H1 (cell line): ENCODE measurements around the gene SLC12A7. TPM values are rescaled to one million over a fixed set of nuclear protein-coding genes. Genes with fewer than 3 reads are reported as not detected.

Experiments
- CTCF ChIA-PET: fragments of 300-600 bp; sonication (Branson Sonifier 250); formaldehyde crosslinking; loops from one replicate; lab custom pipeline; 2021; ENCODE audit not compliant: partially characterized antibody; lab: Charles Lee
- POLR2A ChIA-PET: fragments of 300-600 bp; sonication (Branson Sonifier 250); formaldehyde crosslinking; loops from one replicate; lab custom pipeline; 2021; ENCODE audit warnings: inconsistent platforms; ENCODE audit not compliant: partially characterized antibody; lab: Charles Lee
- DNase-seq, 2 experiments: peaks; one replicate each; pipeline versions ENCODE4 v3.0.0 to v3.0.0-alpha.2; 2010 to 2022; ENCODE audit warnings: low spot score in 2 of 2, low read depth in 1 of 2, mixed read lengths in 1 of 2
- FAIRE-seq: peaks from 2 replicates; lab custom pipeline; 2011; peaks lifted over from hg19 to GRCh38; lab: Jason Lieb, UNC
- H2AFZ ChIP-seq: 2 replicates; pipeline ENCODE4 v1.8.1; 2012; ENCODE audit warnings: low read length, inconsistent platforms
- H2AK5ac ChIP-seq: 2 replicates; pipeline ENCODE4 v1.6.1; 2013; ENCODE audit warnings: low read depth, low read length
- H2BK120ac ChIP-seq: replicated peaks from 2 replicates; pipeline ENCODE3; 2013; ENCODE audit warnings: low read depth, low read length, inconsistent platforms
- H2BK12ac ChIP-seq: 2 replicates; pipeline ENCODE4 v1.6.1; 2013; ENCODE audit warnings: low read depth, low read length
- H2BK15ac ChIP-seq: 2 replicates; pipeline ENCODE4 v1.6.1; 2013; ENCODE audit warnings: low read length
- H2BK20ac ChIP-seq: 2 replicates; pipeline ENCODE4 v1.6.1; 2013; ENCODE audit warnings: low read length
- H2BK5ac ChIP-seq: 2 replicates; pipeline ENCODE4 v1.6.1; 2013; ENCODE audit warnings: low read depth, low read length
- H3K14ac ChIP-seq: 2 replicates; pipeline ENCODE4 v1.6.1; 2013; ENCODE audit warnings: inconsistent platforms; ENCODE audit not compliant: insufficient read length
- H3K18ac ChIP-seq: 2 replicates; pipeline ENCODE4 v1.6.1; 2013; ENCODE audit warnings: low read length; ENCODE audit errors: extremely low read depth
- H3K23ac ChIP-seq: 2 replicates; pipeline ENCODE4 v1.6.1; 2013; ENCODE audit warnings: inconsistent platforms; ENCODE audit not compliant: insufficient read length
- H3K23me2 ChIP-seq: 2 replicates; pipeline ENCODE4 v1.6.1; 2013; ENCODE audit warnings: low read depth, low read length
- H3K27ac ChIP-seq: 2 replicates; pipeline ENCODE4 v1.6.1; 2011; ENCODE audit warnings: low read depth, low read length, inconsistent platforms
- H3K27me3 ChIP-seq, 4 experiments: replicated peaks in 1 of 4; 1 replicate in 1 of 4; 2 replicates in 3 of 4; pipeline versions ENCODE4 v1.6.1 to v1.8.1; 2011 to 2013; ENCODE audit warnings: low read length in 3 of 4, mild to moderate bottlenecking in 3 of 4, inconsistent platforms in 2 of 4, mixed read lengths in 2 of 4, moderate library complexity in 1 of 4; ENCODE audit not compliant: control insufficient read depth in 3 of 4, insufficient read depth in 3 of 4; ENCODE audit errors: extremely low read depth in 1 of 4
- H3K36me3 ChIP-seq, 4 experiments: 2 replicates each; pipeline versions ENCODE4 v1.6.1 to v1.8.1; 2011 to 2013; ENCODE audit warnings: mild to moderate bottlenecking in 4 of 4, low read length in 3 of 4, moderate library complexity in 2 of 4, control low read depth in 1 of 4, inconsistent platforms in 1 of 4; ENCODE audit not compliant: insufficient read depth in 4 of 4, control insufficient read depth in 2 of 4
- H3K4ac ChIP-seq: replicated peaks from 2 replicates; pipeline ENCODE3; 2013; ENCODE audit warnings: low read length, low read depth, mixed read lengths, inconsistent platforms; ENCODE audit not compliant: insufficient read length
- H3K4me1 ChIP-seq, 4 experiments: replicated peaks in 1 of 4; 1 replicate in 1 of 4; 2 replicates in 3 of 4; pipeline versions ENCODE4 v1.6.1 to v1.8.1; 2011 to 2013; ENCODE audit warnings: low read length in 3 of 4, inconsistent platforms in 2 of 4, mixed read lengths in 1 of 4; ENCODE audit not compliant: insufficient read depth in 4 of 4, control insufficient read depth in 3 of 4
- H3K4me2 ChIP-seq, 2 experiments: 2 replicates each; pipeline versions ENCODE4 v1.6.1 to v1.8.1; 2011 to 2013; ENCODE audit warnings: low read depth in 2 of 2, low read length in 2 of 2, control low read depth in 1 of 2, inconsistent platforms in 1 of 2, mild to moderate bottlenecking in 1 of 2; ENCODE audit not compliant: insufficient read depth in 1 of 2
- H3K4me3 ChIP-seq, 4 experiments: fragments of 200-600, 300-600 bp in 1 of 4; sonication (generic), shearing (Covaris generic), sonication (Bioruptor Twin) in 1 of 4; 2 replicates each; pipeline versions ENCODE4 v1.5.1 to v1.8.1; 2011 to 2016; ENCODE audit warnings: low read length in 4 of 4, low read depth in 3 of 4, control low read depth in 2 of 4, inconsistent platforms in 2 of 4, mild to moderate bottlenecking in 2 of 4, mixed read lengths in 1 of 4, moderate library complexity in 1 of 4; ENCODE audit not compliant: insufficient read depth in 2 of 4; ENCODE audit errors: extremely low read depth in 1 of 4
- H3K56ac ChIP-seq: replicated peaks from 2 replicates; pipeline ENCODE3; 2013; ENCODE audit warnings: low read depth, mild to moderate bottlenecking, mixed read lengths, low read length, inconsistent platforms; ENCODE audit not compliant: insufficient read length
- H3K79me1 ChIP-seq: 2 replicates; pipeline ENCODE4 v1.6.1; 2013; ENCODE audit warnings: low read depth, low read length, control low read depth
- H3K79me2 ChIP-seq, 2 experiments: 2 replicates each; pipeline versions ENCODE4 v1.6.1 to v1.8.1; 2012 to 2013; ENCODE audit warnings: low read length in 2 of 2, mild to moderate bottlenecking in 2 of 2, inconsistent platforms in 1 of 2; ENCODE audit not compliant: insufficient read depth in 2 of 2, control insufficient read depth in 1 of 2
- H3K9ac ChIP-seq, 4 experiments: replicated peaks in 1 of 4; 1 replicate in 1 of 4; 2 replicates in 3 of 4; pipeline versions ENCODE4 v1.6.1 to v1.8.1; 2011 to 2013; ENCODE audit warnings: low read depth in 3 of 4, low read length in 3 of 4, control low read depth in 2 of 4, mild to moderate bottlenecking in 2 of 4, moderate library complexity in 2 of 4, inconsistent platforms in 1 of 4; ENCODE audit errors: extremely low read depth in 1 of 4
- H3K9me3 ChIP-seq, 2 experiments: 2 replicates each; pipeline versions ENCODE4 v1.6.1 to v1.8.1; 2012 to 2013; ENCODE audit warnings: mild to moderate bottlenecking in 2 of 2, moderate library complexity in 2 of 2, control low read depth in 1 of 2, inconsistent platforms in 1 of 2, low read depth in 1 of 2, low read length in 1 of 2, mixed read lengths in 1 of 2; ENCODE audit not compliant: insufficient read depth in 2 of 2
- H4K20me1 ChIP-seq, 2 experiments: replicated peaks in 1 of 2; 2 replicates each; pipeline versions ENCODE3 to v1.8.1; 2011 to 2013; ENCODE audit warnings: inconsistent platforms in 2 of 2, low read length in 2 of 2, mild to moderate bottlenecking in 1 of 2; ENCODE audit not compliant: insufficient read depth in 2 of 2, control insufficient read depth in 1 of 2
- H4K5ac ChIP-seq: 2 replicates; pipeline ENCODE4 v1.6.1; 2013; ENCODE audit warnings: low read length, low read depth, mixed read lengths, inconsistent platforms; ENCODE audit not compliant: insufficient read length
- H4K8ac ChIP-seq: 2 replicates; pipeline ENCODE4 v1.8.0; 2013; ENCODE audit warnings: mild to moderate bottlenecking, moderate library complexity, low read length, inconsistent platforms; ENCODE audit not compliant: insufficient read depth; ENCODE audit errors: extremely low read depth
- H4K91ac ChIP-seq: replicated peaks from 2 replicates; pipeline ENCODE3; 2013; ENCODE audit warnings: low read length, mixed read lengths, inconsistent platforms; ENCODE audit not compliant: insufficient read length
- ATF3 ChIP-seq: IDR thresholded peaks from 2 replicates; pipeline ENCODE4 v1.6.1; 2011; ENCODE audit warnings: low read depth, mild to moderate bottlenecking, low read length; ENCODE audit not compliant: insufficient read depth
- BACH1 ChIP-seq: IDR thresholded peaks from 2 replicates; pipeline ENCODE4 v1.6.1; 2012; ENCODE audit warnings: low read length, improper control_type of control experiment
- CREB1 ChIP-seq: IDR thresholded peaks from 2 replicates; pipeline ENCODE4 v1.6.1; 2012; ENCODE audit warnings: inconsistent platforms
- CTBP2 ChIP-seq: IDR thresholded peaks from 2 replicates; pipeline ENCODE4 v1.7.0; 2011; ENCODE audit warnings: borderline replicate concordance, mild to moderate bottlenecking, moderate library complexity, mixed read lengths, low read length; ENCODE audit not compliant: insufficient read depth, insufficient read length
- EZH2 ChIP-seq: fragments of 200-600 bp; sonication (generic); IDR thresholded peaks from 2 replicates; pipeline ENCODE4 v1.7.1; 2012; ENCODE audit warnings: low read depth, mild to moderate bottlenecking, moderate library complexity, low read length, inconsistent platforms; ENCODE audit not compliant: severe bottlenecking
- HDAC6 ChIP-seq: IDR thresholded peaks from one replicate; pipeline ENCODE4 v1.7.1; 2012; ENCODE audit warnings: low read depth, mild to moderate bottlenecking, inconsistent platforms, low read length, moderate library complexity
- JUND ChIP-seq: IDR thresholded peaks from 2 replicates; pipeline ENCODE4 v1.6.1; 2011; ENCODE audit warnings: mild to moderate bottlenecking, improper control_type of control experiment, low read length
- SIRT6 ChIP-seq: IDR thresholded peaks from one replicate; pipeline ENCODE4 v1.7.1; 2012; ENCODE audit warnings: low read length, inconsistent platforms
- SP2 ChIP-seq: IDR thresholded peaks from 2 replicates; pipeline ENCODE4 v1.6.1; 2012; ENCODE audit warnings: mild to moderate bottlenecking, low read length, inconsistent platforms
- SRF ChIP-seq: IDR thresholded peaks from 2 replicates; pipeline ENCODE4 v1.6.1; 2011; ENCODE audit warnings: mild to moderate bottlenecking, low read depth, low read length, moderate library complexity
- YY1 ChIP-seq: IDR thresholded peaks from 2 replicates; pipeline ENCODE4 v1.6.1; 2011; ENCODE audit warnings: low read depth, mild to moderate bottlenecking, low read length
- WGBS, 2 experiments: shearing (Covaris generic) in 1 of 2; methylation state at CpG; one replicate each; pipeline versions ENCODE4 v1.1.6 to v1.1.7; 2013 to 2015; ENCODE audit warnings: low lambda C conversion rate in 2 of 2, mixed read lengths in 2 of 2, inconsistent platforms in 1 of 2, low coverage in 1 of 2, missing lambda C conversion rate in 1 of 2; ENCODE audit not compliant: insufficient replicate concordance in 2 of 2, insufficient coverage in 1 of 2, insufficient read length in 1 of 2; ENCODE audit errors: extremely low coverage in 1 of 2, missing lambda C conversion rate in 1 of 2; 5-methylcytosine and 5-hydroxymethylcytosine counted together
- polyA plus RNA-seq, 7 experiments: library from polyadenylated mRNA; depleted of rRNA in 3 of 7; stranded (reverse) in 5 of 7; unstranded in 2 of 7; fragments of >200 nt in 5 of 7; fragments of 200-250 nt in 2 of 7; gene quantifications; 1 replicate in 5 of 7; 2 replicates in 1 of 7; 4 replicates in 1 of 7; pipeline versions ENCODE4 v1.2.1 to v1.2.3, GENCODE V29; 2011 to 2013; ENCODE audit warnings: missing spikeins in 2 of 7, mixed read lengths in 2 of 7
- total RNA-seq: library from RNA; stranded (reverse); fragmentation: NEBNext Ultra II Directional; extraction: Animal tissue kit (Norgen Biotek cat#: 25700); gene quantifications from 2 replicates; pipeline ENCODE4 v1.2.1, GENCODE V29; 2021

SLC12A7 gene
- total and polyA plus RNA-seq, 2 of the 8 experiments (the other 6 are each of a cell fraction or from before 2014, with no cell fraction given), result 23.5 to 39.7 TPM

- Histone ChIP-seq H3K18ac (no peak overlapping the region), H3K79me2 (no peaks in the 10 kb centered on the region), H4K8ac (no peak overlapping the region), H3K4me1 (peaks cover 0 to 9% (median 3%) of the 10 kb centered on the region in 4 experiments; a peak in 4 of 7 replicates), H3K14ac (no peak overlapping the region), H2BK5ac (no peak overlapping the region), H2BK120ac (no peak overlapping the region), H3K4me3 (no peak overlapping the region), H3K79me1 (no peaks in the 10 kb centered on the region; the same call in 1 of the 2 replicates), H3K9ac (no peak overlapping the region), H3K4ac (no peak overlapping the region), H2AK5ac (no peak overlapping the region), H4K91ac (no peak overlapping the region), H3K9me3 (no peaks in the 10 kb centered on the region), H2AFZ (no peak overlapping the region), H2BK20ac (no peak overlapping the region), H3K4me2 (no peak overlapping the region; a peak in 1 of 4 replicates), H2BK15ac (no peak overlapping the region), H4K20me1 (no peaks in the 10 kb centered on the region), H3K56ac (no peak overlapping the region), H3K27ac (no peak overlapping the region), H2BK12ac (no peak overlapping the region), H3K27me3 (peaks cover 13 to 48% (median 46%) of the 10 kb centered on the region in 4 experiments), H3K36me3 (no peaks in the 10 kb centered on the region), H3K23ac (no peak overlapping the region), H3K23me2 (peaks cover 2% of the 10 kb centered on the region; the same call in 1 of the 2 replicates), H4K5ac (no peak overlapping the region)
- 83% methylated on average over 21 of the region's 21 CpGs; no CpG with 5 or more reads in 1 of the 2 experiments for WGBS, 2 experiments
- DNase-seq (no peak), FAIRE-seq (no peak)
- CTCF ChIA-PET, result interaction anchor here (1.0 kb wide), 1 partner anchor 83 kb away, joined by 3 read pairs; no protein-coding TSS in a partner anchor
- POLR2A ChIA-PET, result no interaction called here
- TF ChIP-seq YY1, result no peak
- TF ChIP-seq JUND, result no peak
- no peak for TF ChIP-seq BACH1
- TF ChIP-seq ATF3, result no peak
- TF ChIP-seq CTBP2, result no peak
- TF ChIP-seq HDAC6, result no peak
- no peak for TF ChIP-seq EZH2
- TF ChIP-seq SIRT6, result no peak
- TF ChIP-seq CREB1, result no peak
- TF ChIP-seq SP2, result no peak
- no peak for TF ChIP-seq SRF
Observed at GRCh38 chr5:1003296-1003937, 108.4 kb downstream of the SLC12A7 start.
